Measurements from ENCODE around the gene STAG1.

- TF ChIP-seq CTCF (IDR thresholded peaks at IDR 0.05) (no peak), POLR2A (IDR thresholded peaks at IDR 0.05) (no peak)
Measured at GRCh38 chr3:136583823-136584222, 168.4 kb downstream of the STAG1 start.
